ENCODE measurements around the gene CSN3. TPM values are rescaled to one million over a fixed set of nuclear protein-coding genes. Genes with fewer than 3 reads are reported as not detected.
"Not testable (repeated sequence)": the region's sequence is repeated elsewhere in the genome, so short reads cannot be mapped to it uniquely, and the experiment has no call there.

CSN3 gene
- total RNA-seq, 1 donor from 2014 or later: not detected

- not testable (repeated sequence) for H3K36me3 ChIP-seq (ENCODE audit: control insufficient read depth, insufficient read depth, low read length); DNase-seq (ENCODE audit: low read depth); H3K27me3 ChIP-seq (ENCODE audit: control insufficient read depth, insufficient read depth, low read length); H3K4me3 ChIP-seq (ENCODE audit: low read depth, low read length)
Measured at GRCh38 chr4:70221818-70222217, 20.6 kb upstream of the CSN3 start.

- no peak within 1 kb of the TSS for H3K4me3 ChIP-seq (ENCODE audit: low read depth, low read length)
- no peaks in the 10 kb centered on the region for H3K27me3 ChIP-seq (ENCODE audit: control insufficient read depth, insufficient read depth, low read length)
- DNase-seq (ENCODE audit: low read depth): no peak
- no peaks in the 10 kb centered on the region for H3K36me3 ChIP-seq (ENCODE audit: control insufficient read depth, insufficient read depth, low read length)
- TF ChIP-seq CTCF (IDR thresholded peaks at IDR 0.05; ENCODE audit: insufficient read depth, low read length, poor library complexity, severe bottlenecking): no peak
Measured at GRCh38 chr4:70225824-70226223, 16.6 kb upstream of the CSN3 start, which contains the start of gene FDCSP. FDCSP (plus strand) TSS chr4:70226124; CDS start chr4:70231195, 5,071 bp downstream.

GRCh38 chr4:70236125-70236524 is 6.3 kb upstream of the CSN3 start:
- H3K36me3 ChIP-seq (ENCODE audit: control insufficient read depth, insufficient read depth, low read length): no peaks in the 10 kb centered on the region
- TF ChIP-seq CTCF (IDR thresholded peaks at IDR 0.05; ENCODE audit: insufficient read depth, low read length, poor library complexity, severe bottlenecking): no peak
- H3K4me3 ChIP-seq (ENCODE audit: low read depth, low read length): no peak overlapping the region
- H3K27me3 ChIP-seq (ENCODE audit: control insufficient read depth, insufficient read depth, low read length): no peaks in the 10 kb centered on the region
- DNase-seq (ENCODE audit: low read depth): no peak

- Histone ChIP-seq H3K4me3 (ENCODE audit: low read depth, low read length) (no peak overlapping the region), H3K27me3 (ENCODE audit: control insufficient read depth, insufficient read depth, low read length) (no peaks in the 10 kb centered on the region), H3K36me3 (ENCODE audit: control insufficient read depth, insufficient read depth, low read length) (no peaks in the 10 kb centered on the region)
- TF ChIP-seq CTCF (IDR thresholded peaks at IDR 0.05; ENCODE audit: insufficient read depth, low read length, poor library complexity, severe bottlenecking): no peak
- DNase-seq (ENCODE audit: low read depth): no peak
Measured at GRCh38 chr4:70239131-70239883, 3.1 kb upstream of the CSN3 start.

- no peaks in the 10 kb centered on the region for H3K27me3 ChIP-seq (ENCODE audit: control insufficient read depth, insufficient read depth, low read length)
- TF ChIP-seq CTCF (IDR thresholded peaks at IDR 0.05; ENCODE audit: insufficient read depth, low read length, poor library complexity, severe bottlenecking): no peak
- no peak for DNase-seq (ENCODE audit: low read depth)
- no peaks in the 10 kb centered on the region for H3K36me3 ChIP-seq (ENCODE audit: control insufficient read depth, insufficient read depth, low read length)
- H3K4me3 ChIP-seq (ENCODE audit: low read depth, low read length): no peak overlapping the region
Measured at GRCh38 chr4:70239884-70240591, 2.4 kb upstream of the CSN3 start.

GRCh38 chr4:70243091-70243490 is 694 bp downstream of the CSN3 start:
- no peak for TF ChIP-seq CTCF (IDR thresholded peaks at IDR 0.05; ENCODE audit: insufficient read depth, low read length, poor library complexity, severe bottlenecking)

More at GRCh38 chr4:70243091-70243490, 694 bp downstream of the CSN3 start:
- no peaks in the 10 kb centered on the region for H3K27me3 ChIP-seq (ENCODE audit: control insufficient read depth, insufficient read depth, low read length)
- DNase-seq (ENCODE audit: low read depth): no peak
- no peak overlapping the region for H3K4me3 ChIP-seq (ENCODE audit: low read depth, low read length)
- no peaks in the 10 kb centered on the region for H3K36me3 ChIP-seq (ENCODE audit: control insufficient read depth, insufficient read depth, low read length)

Measured in kidney epithelial cell (primary cell).